NCI-H524 (cell line): Measurements from ENCODE around the gene TTC6.
"Not testable (repeated sequence)": the region's sequence is repeated elsewhere in the genome, so short reads cannot be mapped to it uniquely, and the experiment has no call there.

Source experiments
- DNase-seq, 2 experiments: peaks; one replicate each; lab custom pipeline; 2025; lab: John Stamatoyannopoulos, UW

The TTC6 gene, protein sequence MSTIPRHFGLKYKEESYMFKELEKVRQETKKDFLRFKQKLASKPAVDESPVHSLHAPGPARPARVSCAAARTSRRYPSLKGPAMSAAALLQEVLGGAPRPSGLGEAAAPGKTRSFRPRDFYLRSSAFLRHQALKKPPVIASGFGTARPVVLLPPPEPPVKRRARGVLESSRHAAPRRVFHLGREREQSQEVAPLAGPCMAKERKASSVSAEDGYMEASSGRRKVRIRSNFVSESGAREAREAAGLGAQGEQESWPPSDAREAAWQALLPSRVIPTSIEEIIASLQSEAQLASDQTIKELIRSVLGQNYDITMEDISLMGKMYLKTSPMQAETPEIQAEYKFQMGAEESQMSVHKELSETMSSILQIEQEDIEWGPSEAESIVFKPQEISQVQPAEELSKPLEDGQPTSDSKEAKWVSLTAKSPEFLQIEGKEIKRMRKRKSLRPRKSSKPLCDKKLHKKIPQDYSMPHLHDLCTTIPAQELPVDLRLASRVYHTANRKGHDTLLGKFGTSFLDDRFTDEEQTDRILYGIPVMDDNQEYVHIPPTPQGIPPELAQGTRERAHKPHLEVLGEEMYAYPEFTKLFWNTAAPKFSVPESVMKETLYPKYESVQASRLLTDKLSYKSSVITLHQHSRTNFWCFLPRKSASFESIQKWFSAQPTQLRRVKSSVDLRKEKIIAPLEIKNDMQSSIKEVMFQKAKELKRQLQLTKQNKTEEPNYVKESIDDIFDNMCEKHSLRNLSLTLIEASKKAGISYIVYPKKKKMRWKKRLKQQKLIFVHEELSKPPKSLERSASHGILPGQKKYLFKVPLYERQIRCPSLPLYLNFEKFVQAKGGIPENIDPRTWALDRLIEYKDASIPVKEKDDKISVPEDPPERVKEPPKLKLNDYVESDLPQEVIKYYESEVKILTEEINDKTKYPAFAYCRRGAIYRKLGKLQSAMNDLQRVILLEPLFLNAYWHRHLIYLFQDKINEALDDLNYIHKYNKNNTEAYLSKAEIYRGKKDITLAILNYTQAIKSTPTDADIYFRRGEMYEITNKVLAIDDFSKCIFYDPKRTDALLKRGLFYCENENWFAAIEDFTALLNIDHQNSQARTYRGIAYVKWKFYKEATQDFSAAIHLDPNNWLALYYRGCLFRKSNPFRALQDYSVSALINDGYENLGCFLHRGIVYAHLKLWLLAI (N-terminal part only)

DNA sequence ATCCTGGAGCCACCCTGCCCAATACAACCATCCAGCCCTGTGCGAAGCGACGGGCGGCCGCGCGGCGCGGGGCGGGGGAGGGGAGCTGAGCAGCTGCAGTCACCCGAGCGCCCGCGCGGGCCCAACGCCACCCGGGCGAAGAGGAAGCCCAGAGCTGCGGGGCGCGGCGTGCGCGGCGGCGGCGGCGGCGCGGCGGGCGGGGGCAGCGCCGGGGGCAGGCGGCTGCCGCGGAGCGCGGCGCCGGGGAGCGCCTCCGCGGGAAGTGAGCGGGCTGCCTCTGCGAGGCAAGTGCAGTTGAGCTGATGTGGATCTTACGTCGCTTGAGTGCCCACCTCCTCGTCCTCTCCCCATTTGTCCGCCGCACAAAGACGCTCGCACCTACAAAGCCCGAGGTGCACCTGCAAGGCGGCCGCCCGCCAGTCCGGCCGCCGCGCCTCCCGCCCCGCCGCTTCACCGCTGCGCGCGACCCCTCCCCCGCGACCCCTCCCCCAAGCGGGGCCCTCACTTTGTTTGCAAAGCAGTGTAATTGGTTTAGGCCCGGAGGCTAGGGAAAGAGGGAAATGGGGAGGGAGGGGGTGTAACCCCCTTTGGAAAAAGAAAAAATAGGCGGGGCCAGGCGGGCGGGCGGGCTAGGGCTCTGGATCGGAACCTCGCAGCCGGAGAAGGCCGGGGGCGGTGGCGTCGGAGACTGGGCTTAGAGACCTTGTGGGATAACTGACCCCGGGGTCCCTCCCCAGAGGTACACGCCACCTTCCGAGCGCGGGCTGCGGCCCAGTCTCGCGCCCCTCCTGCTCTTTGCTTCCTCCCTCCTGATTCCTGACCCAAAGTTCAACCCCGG is at the start of gene TTC6, which contains the start of gene FOXA1:
TSS of gene TTC6 (plus strand) at position 659 of the 838 bp plus-strand sequence. CDS start 26,436 bp downstream, outside the sequence.
TSS of gene FOXA1 (minus strand) at position 279 of the 838 bp plus-strand sequence. CDS start at position 2, 277 bp downstream.
- peak; percentile 76 to 78 for DNase-seq

DNA sequence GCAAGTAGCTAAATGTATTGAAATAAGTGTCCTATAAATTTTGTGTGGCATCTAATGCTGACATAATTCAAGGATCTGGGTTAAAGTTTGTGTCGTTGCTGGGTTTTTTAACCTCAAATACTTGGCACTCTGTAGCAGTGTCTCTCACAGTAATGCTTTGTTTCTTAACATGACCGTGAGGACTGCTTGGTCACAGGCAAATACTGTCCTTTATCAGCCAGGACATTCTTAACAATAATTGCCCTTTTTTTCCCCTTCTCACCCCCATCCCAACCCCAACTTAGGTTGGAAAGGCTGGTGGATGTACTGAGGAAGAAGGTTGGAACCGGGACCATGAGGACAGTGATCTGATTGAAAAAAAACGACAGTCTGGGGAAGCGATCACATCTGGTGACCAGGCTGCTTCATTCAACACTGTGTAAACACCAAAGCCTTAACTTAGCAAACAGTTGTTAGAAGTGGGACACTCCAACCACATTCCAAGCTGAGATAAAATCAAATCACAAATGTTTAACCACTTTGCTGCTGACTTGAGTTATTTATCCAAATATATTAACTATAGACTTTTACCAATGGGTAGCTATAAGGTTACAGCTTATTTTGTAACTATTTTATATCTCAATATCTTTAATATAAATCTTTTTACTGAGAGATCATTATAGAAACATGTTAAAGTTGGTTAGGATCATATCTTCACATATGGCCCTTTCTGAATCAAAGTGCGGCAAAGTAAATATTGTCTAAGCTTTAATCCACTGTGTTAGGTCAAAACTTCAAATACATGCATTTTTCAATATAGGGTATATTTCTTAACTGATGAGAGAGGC is 48.6 kb upstream of the TTC6 start:
- peak in 1 of 2 experiments; percentile 60 for DNase-seq

DNA sequence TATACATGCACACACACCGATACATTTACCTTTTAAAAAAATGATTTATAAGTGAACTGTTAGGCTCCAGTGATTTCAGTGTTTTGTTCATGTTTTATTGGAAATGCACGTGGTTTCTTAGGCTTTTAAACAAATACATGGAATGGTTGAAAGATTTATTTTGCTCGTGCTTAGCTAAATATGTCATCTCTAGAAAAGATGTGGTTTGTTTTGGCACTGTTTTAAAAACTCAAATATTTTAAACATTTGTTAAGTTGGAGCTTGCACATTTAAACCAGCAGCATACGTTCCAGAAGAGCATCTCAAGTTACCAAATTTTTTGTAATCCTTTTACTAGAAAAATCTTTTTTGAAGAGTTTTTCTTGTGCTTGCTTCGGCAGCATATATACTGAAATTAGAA is 44.9 kb upstream of the TTC6 start:
- peak in 1 of 2 experiments; percentile 14 for DNase-seq

DNA sequence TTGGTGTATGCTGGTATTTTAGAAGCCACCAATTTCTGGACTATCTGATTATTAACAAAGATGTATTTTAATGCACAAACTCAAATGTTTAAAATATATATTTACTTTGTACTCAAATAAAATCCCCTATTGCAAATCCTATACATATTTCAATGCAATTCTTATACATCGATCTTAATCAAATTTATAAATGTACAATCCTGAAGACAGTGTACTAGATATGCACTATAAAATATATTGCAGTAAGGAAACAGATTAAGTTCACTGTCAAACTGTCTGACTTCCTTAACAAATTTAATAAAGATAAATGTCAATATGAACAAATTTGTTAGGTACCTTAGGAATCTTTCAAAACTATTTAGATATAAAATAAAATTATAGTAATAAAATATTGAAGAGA is 44.3 kb upstream of the TTC6 start:
- DNase-seq, result no peak

DNA sequence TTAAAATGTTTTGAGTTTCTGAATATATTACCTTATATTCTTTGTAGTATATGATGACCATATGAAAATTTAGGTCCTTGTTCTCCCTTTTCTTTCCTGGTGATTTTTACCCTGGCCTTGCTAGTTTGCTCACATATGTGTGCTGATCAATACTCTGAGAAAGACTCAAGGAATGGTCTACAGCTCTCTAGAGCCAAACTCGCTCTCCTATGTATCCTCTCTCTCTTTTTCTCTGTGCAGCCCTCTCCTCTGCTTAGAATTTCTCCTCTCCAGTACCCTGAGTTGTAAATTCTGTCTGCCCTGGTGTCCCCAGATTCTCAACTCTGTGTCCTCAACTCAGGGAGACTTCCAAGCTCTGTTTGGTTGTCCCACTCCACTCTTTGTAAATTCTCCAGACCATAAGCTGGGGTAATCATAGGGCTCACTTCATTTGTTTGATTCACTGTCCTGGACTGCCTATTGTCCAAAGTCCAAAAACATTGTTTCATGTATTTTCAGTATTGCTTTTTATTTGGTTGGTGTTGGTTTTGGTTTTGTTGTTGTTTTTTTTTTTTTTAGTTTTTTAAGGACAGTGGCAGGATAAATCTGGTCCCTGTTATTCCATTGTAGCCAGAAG is 41.4 kb upstream of the TTC6 start:
- no peak for DNase-seq

DNA sequence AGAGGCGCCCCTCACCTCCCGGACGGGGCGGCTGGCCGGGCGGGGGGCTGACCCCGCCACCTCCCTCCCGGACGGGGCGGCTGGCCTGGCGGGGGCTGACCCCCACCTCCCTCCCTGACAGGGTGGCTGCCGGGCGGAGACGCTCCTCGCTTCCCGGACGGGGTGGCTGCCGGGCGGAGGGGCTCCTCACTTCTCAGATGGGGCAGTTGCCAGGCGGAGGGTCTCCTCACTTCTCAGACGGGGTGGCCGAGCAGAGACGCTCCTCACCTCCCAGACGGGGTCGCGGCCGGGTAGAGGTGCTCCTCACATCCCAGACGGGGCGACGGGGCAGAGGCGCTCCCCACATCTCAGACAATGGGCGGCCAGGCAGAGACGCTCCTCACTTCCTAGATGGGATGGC is 39.8 kb upstream of the TTC6 start:
- DNase-seq, result not testable (repeated sequence)

DNA sequence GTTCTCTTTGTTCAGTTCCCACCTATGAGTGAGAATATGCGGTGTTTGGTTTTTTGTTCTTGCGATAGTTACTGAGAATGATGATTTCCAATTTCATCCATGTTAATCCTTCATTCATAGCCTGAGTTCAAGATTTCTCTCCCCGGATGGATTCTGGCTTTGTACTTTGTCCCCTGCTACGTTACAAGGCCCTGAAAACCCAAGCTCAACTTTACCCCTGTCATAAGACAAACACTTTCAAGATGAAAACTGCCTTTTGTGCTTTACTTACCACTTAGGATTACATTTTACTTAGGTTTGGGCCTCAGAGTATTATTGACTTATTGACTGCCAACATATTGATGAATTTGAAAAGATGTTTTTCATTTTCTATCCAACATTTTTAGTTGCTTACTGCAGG is 36.7 kb upstream of the TTC6 start:
- no peak for DNase-seq

DNA sequence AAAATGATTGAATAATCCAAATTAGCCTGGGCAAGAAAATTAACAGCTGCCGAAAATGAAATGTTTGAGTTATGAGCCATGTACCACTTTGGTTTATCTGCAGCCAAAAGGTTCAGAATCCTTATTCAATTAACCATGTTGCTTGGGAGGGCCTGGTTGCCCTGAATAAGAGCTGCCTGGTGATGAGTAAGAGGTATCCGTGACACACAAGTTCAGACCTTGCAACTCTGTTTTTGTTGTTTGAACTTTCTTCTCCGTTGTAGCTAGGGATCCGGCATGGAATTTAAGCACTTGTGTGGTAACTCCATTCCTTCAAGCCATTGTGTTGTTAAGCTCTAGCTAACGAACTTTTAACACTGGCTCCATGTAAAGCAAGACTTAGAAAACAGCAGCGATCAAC is 36.0 kb upstream of the TTC6 start:
- DNase-seq, result no peak

DNA sequence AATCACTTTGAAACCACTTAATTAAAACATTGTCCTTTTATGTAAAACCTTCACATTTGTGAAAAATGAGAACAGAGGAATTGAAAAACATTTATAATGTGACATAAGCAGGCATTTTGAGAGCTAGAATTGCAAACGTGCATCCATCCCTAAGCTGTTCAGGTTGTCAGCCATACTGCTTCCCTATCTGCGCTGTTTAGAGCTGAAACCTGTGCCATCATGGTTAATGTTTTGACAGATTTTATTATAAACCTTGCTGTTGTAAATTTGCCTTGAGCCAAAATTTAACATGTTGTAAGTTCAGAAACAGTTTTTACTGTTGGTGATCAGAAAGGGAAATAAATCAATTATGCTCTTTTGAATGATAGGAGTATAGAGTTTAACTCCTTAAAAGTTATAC is 32.2 kb upstream of the TTC6 start:
- DNase-seq, result no peak

DNA sequence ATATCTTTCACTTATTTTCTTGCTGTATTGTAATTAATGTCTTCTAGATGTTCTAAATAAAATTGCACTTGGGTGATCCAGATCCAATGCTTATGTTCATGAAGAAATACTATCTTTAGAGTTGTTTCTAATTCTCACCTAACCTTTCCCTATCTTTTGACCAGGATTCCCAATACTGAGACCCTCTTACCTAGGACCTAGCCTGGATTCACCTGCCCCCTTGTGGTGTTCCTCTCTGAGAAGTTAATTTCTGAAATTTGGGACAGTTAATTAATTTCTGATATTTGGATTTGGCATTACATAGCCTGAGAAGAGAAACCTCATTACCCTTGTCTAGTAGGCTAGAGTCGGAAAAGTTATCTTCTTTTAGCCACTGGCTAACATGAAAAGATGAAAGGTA is 29.9 kb upstream of the TTC6 start:
- peak; percentile 7 to 64 for DNase-seq

DNA sequence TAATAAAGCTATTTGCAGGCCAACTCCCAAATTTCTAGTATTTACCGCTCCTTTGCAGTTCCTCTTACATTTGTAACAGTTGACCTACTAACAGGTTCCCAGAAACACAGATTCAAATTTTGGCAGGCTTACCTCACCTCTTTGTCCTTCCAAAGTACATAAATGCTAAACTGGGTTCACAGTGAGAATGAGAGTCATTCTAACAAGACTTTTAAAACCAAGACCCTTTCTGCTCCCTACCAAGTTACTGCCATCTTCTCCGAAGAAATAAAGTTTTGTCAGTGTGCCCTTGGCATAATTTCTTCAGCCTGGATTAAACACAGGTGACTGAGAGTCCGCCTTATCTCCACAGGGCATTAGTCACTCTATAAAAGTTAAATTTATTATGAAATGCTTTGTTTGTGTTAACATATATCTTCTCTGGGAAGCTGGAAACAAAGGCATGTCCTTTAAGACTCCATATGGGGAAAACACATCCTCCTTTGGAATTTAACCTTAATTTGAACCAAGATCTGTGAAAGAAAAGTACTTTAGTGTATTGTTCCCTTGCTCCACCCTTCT is 28.5 kb upstream of the TTC6 start:
- no peak for DNase-seq

DNA sequence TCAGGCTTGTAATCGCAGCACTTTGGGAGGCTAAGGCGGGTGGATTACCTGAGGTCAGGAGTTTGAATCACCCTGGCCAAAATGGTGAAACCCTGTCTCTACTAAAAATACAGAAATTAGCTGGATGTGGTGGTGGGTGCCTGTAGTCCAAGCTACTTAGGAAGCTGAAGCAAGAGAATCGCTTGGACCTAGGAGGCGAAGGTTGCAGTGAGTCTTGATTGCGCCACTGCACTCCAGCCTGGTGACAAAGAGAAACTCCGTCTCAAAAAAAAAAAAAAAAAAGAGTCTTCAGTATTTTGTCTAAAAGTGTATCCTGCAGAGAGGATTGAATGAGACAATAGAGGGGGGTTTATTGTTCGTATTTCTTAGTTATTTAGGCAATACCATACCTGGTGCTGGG is 25.7 kb upstream of the TTC6 start:
- no peak for DNase-seq

DNA sequence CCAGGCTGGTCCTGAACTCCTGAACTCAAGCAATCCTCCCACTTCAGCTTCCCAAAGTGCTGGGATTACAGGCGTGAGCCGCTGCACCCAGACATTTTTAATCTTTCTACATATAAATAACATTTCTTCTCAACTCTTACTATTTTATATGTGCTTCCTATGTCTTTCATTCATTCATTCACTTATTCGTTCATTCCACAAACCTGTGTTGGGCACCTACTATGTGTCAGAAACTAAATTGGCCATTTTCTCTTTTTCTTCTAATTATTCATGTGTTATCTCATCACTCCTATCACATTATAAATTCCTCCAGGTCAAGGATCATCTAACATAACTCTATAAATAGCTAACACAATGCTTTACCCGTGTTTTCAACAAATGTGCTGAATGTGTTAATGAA is 24.0 kb upstream of the TTC6 start:
- no peak for DNase-seq

DNA sequence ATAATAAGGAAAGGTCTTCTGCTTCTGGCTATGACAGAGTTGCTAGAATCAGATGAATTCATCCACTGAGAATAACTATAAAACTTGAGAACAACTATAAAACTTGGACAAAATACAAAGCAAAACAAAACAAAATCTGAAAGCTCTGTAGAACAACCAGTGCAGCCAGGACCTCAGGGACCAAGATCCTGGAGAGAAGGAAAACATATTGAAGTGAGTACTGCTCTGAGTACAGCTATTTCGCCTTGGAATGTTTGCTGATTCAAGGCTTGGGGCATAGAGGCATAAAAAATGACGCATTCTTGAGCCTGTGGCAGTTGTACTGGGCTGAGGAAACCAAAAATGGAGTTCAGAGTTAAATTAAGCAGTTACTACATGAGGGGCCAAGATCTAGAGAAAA is 22.1 kb upstream of the TTC6 start:
- no peak for DNase-seq

DNA sequence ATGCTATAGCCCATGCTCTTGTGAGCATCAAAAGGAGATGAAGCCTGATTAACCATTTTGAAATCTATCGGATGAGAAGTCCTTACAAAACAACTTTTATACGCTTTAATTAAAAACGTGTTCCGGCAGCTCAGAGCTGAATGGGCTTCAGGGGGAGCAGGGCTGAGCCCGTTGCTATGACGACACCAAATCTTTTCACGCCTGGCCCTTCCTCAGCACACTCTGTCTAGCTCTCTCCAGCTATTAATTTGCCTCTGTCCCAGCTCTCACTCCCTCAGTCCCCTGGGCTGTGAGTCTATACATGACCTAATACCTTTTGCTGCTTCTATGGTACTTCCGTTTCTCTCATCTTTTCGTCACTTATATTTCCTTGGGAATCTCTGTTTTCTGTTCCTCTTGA is 16.2 kb upstream of the TTC6 start:
- peak; percentile 48 to 80 for DNase-seq

DNA sequence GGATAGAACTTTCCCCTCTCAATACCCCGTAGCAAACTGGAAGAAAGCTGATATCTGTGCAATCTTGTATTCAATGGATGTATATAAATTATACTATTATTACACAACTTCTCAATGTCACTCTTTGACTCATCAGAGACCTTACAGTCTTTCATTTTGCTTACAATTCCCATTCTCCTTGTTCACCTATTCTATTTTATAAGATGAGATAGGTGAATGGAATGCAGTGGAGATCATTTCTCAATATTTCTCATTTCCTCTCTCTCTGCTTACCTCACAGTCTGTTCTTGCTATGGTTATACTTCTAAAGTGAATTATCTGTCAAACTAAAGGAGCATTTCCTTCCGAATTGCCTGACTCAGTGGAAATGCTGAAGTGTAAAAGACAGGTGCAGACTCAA is 15.3 kb upstream of the TTC6 start:
- no peak for DNase-seq

DNA sequence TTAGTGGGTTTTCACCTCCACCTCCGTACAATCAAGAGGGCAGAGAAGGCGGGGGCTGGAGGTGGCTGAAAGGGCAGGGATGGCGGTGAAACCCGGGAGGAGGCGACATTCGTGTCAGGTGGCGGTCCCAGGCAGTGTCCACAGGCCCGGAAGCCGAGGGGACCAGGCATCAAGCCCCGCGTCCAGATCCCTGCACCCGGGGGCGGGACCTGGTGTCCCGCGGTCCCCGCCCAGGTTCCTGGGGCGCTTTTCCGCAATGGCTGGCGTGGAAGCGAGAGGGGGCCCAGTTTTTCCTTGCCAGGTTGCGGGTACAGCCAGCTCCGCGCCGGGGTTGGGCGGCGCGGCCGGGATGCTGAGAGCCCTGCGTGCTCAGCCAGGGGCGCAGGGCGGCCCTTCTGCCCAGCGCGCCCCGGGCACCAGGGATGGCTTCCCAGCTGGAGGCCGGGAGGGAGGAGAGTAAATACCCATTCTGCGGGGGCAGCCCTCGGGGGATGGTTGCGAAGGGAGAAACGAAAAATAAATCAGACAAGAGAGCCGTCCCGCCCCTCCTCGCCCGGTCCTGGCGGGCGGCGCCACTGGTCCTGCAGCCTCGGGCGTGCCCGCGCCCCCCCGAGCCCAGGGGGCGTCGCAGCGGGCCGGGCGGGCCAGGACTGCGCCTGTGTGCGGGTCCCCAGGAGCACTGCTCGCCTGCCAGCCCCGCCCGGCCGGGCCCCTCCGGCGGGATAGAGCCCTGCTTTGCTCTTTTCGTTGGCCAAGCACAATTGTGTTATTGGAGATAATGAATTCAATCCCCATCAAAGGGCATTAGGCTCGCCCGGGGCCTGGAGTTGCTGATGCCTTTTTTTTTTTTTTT is 11.8 kb upstream of the TTC6 start:
- DNase-seq, result peak; percentile 50 to 77

DNA sequence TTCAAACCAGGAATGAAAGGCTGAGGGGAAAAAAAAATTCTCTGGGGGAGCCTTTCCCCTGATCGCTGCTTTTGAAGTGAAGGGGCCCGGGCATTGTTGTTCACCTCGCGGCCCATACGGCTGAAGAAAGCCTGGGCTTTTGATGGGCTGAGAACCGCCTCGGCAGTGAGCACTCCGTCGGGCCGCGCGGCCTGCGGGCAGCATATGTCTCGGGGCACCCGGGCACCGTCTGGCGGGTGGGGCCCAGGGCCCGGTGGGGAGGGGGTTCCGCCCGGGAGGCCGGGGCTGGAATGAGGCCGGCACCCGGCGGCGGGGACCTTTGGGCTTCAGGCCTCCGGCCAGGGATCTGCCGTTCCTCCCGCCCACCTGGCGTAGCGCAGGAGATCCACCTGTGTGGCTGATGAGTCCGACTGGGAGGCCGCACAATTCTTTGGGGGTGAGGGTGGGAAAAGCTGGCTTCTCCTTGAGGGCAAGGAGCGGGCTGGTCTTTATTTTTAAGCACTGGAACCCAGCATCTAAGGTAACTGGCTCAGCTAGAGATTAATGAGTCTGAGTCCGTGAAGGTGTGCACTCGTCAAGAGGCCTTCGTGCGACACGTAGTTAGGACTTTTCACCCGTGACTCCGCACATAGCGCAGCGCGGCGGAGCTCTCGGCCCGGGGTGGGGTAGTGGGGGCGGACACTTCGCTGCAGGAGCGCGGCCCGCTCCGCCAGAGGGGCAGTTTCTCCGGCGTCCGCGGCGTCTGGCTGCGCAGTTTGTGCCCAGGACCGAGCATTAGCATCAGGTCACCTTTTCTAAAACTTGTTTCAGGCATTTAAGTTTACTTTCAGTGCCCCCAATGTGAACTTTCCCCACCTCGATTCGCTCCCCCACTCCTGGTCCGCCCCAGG is 11.0 kb upstream of the TTC6 start:
- DNase-seq, result peak in 1 of 2 experiments; percentile 64
